HG02571 (cell line): Measurements from ENCODE around the gene DNAJA1.
A peak's percentile ranks its signal among the peaks of the same experiment; 100 is the strongest.

Experiments
- ATAC-seq: cut with Tn5 transposase; IDR thresholded peaks from one replicate; pipeline ENCODE4 v1.9.1; 2021; ENCODE audit warnings: mild to moderate bottlenecking, moderate library complexity; ENCODE audit not compliant: unreplicated experiment

Gene DNAJA1

GRCh38 chr9:33025572-33026342 is 684 bp downstream of the DNAJA1 start:
- ATAC-seq: peak; percentile 42

- no peak for ATAC-seq
These were observed 4.2 kb downstream of the DNAJA1 start for GRCh38 chr9:33029231-33029786.

- ATAC-seq: no peak
These were observed 5.2 kb downstream of the DNAJA1 start for GRCh38 chr9:33030285-33030684.

GRCh38 chr9:33032292-33032691 is 7.2 kb downstream of the DNAJA1 start:
- ATAC-seq: no peak

GRCh38 chr9:33032865-33033264 is 7.8 kb downstream of the DNAJA1 start:
- no peak for ATAC-seq

GRCh38 chr9:33040792-33041431 is 15.8 kb downstream of the DNAJA1 start:
- ATAC-seq: no peak

GRCh38 chr9:33041432-33042188 is 16.5 kb downstream of the DNAJA1 start:
- ATAC-seq: no peak

- ATAC-seq: no peak
These were observed 17.4 kb downstream of the DNAJA1 start for GRCh38 chr9:33042473-33042872.

GRCh38 chr9:33043671-33044070 is 18.6 kb downstream of the DNAJA1 start:
- ATAC-seq: no peak

GRCh38 chr9:33044162-33044673 is 19.1 kb downstream of the DNAJA1 start:
- peak; percentile 74 for ATAC-seq

GRCh38 chr9:33044677-33045282 is 19.7 kb downstream of the DNAJA1 start:
- no peak for ATAC-seq

- no peak for ATAC-seq
These were observed 21.0 kb downstream of the DNAJA1 start for GRCh38 chr9:33046061-33046460.

- no peak for ATAC-seq
These were observed 23.0 kb downstream of the DNAJA1 start for GRCh38 chr9:33048054-33048465.

- ATAC-seq: peak; percentile 74
These were observed 24.7 kb downstream of the DNAJA1 start for GRCh38 chr9:33049680-33050361.

- no peak for ATAC-seq
These were observed 26.1 kb downstream of the DNAJA1 start for GRCh38 chr9:33051144-33051543.

GRCh38 chr9:33065157-33066076 is 40.3 kb downstream of the DNAJA1 start:
- ATAC-seq: no peak

GRCh38 chr9:33068991-33069390 is 43.9 kb downstream of the DNAJA1 start:
- no peak for ATAC-seq

- peak; percentile 98 for ATAC-seq
These were observed 51.3 kb downstream of the DNAJA1 start, which contains the start of gene SMU1 for GRCh38 chr9:33076046-33077004. Gene SMU1, minus strand, starts transcription at chr9:33076674. Its CDS starts 66 bp downstream, at chr9:33076608.
